ENCODE measurements around the gene TGFBRAP1.

- TF ChIP-seq CTCF (conservative IDR thresholded peaks at IDR 0.05) (no peak), ZFX (IDR thresholded peaks at IDR 0.05) (no peak)
Measured at GRCh38 chr2:105237045-105237765, 92.3 kb downstream of the TGFBRAP1 start.

All from C4-2B (cell line).